HG02840 (cell line): ENCODE results near the gene NSUN2.
"Not testable (repeated sequence)": the region's sequence is repeated elsewhere in the genome, so short reads cannot be mapped to it uniquely, and the experiment has no call there.

ENCODE experiments used
- ATAC-seq: cut with Tn5 transposase; IDR thresholded peaks from one replicate; pipeline ENCODE4 v1.9.1; 2021; ENCODE audit warnings: mild to moderate bottlenecking, moderate library complexity, moderate number of reproducible peaks; ENCODE audit not compliant: unreplicated experiment, low FRiP score

The NSUN2 gene

DNA sequence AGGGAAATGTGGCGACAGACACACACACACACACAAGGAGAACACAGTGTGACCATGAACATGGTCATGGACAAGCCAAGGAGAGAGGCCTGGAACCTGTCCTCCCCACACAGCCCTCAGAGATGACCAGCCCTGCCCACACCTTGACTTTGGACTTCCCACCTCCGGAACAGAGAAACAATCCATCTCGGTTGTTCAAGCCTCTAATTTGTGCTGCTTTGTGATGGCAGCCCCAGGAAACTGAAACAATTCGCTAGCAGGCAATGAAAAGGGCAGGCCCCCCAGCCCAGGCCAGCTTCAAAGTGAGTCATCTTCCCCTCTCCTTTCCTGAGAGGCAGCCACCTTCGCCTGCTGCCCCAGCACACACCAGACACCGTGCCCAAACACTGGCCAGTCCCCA is 47.7 kb downstream of the NSUN2 start:
- no peak for ATAC-seq

DNA sequence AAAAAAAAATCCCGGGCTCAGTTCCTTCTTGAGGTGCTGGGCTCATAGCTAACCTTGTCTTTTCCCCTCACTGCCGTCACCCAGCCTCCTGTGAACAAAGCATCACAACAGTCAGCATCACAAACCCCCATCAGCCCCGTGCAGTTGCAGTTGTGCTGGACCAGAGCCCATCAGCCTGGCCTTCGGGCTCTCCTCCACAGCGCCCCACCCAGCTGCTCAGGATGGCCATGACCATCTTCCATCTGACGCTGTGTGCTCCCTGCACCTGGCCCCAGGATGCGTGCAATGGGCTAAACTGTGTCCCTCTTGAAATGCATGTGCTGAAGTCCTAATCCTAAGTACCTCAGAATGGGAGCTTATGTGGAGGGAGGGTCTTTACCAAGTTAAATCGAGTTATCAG is 48.1 kb downstream of the NSUN2 start:
- no peak for ATAC-seq

DNA sequence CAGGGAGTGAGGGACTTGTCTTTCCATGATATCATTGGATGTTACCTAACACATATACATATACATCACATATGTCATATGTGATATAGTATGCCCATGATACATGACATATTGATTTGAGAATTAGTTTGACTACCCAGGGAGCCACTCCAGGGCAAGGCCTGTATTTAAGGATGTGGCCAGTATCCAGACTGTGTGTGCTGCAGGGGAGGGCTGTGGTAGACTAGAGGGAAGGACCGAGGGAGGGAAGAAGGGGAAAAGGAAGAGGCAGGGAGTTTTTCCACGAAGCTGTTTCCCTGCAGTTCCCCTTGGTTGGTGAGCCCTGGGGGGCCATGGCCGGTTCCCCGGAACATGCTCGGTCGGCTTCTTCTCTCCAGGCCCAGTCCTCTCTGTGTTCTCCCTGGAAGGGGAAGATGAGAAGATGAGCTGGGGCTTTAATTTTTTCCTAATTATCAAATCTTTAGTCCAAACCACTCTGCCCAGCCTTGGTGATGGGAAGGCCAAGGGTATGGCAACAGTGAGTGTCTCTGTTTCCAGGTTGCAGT is 48.7 kb downstream of the NSUN2 start:
- no peak for ATAC-seq

DNA sequence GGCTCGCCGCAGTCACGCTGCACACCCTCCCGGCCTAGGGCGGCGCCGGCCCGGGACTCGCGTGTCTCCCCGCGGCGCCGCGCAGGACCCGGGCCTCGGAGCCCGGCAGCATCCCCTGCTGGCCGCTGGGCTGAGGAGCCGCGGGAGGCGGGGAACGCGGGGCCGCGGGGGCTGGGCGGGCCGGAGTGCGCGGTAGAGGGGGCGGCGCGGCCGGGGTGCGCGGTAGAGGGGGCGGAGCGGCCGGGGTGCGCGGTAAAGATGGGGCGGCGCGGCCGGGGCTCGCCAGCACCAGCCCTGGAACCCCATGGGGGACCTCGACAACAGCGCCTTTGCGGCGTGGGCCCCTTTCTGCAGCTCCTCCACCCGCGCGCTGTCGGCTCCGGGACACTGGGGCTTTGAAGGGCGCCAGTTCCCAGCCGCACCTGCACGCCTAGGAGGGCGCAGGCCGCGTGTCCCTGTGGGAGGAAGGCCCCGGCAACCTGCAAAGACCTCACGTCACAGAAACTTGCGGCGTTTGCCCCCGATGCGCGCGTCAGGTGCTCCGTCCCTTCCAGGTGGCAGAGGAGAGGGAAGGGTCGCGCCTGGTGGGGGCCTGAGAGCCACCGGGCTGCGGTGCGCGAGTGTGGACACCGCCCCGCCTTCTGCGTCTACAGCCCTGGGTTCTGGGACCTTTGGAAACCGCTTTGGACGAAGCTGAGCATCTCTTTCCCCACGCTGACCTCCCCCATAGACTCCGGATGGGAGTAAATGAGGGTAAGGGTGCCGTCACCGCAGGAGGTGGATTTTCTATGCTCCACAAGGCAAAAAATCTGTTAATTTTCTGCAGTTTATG is 49.6 kb downstream of the NSUN2 start:
- no peak for ATAC-seq

DNA sequence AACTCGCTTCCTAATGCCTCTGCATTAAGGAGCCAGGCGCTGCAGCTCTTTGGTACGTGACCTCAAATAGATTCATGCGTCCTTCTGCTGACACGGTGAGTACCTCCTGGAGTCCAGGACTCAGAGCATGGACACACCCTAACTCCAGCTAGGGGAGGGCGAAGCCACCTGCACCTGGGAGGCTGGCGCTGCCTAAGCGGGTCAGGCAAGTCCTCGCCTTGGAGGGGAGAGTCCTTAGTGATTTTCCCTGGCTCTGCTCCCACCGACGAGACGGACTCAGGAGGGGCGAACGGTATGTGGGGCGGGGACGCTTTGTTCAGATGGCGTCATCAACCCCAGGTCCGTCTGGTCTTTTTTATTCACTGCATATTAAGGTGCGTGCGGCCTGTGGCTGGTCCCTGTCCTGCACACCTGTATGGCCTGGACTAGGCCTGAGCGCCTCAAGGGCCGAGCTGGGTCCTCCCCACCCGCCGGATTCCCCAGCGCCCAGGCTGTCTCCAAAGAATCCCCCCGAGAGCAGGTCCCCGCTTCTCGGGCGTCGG is 50.3 kb downstream of the NSUN2 start:
- no peak for ATAC-seq

DNA sequence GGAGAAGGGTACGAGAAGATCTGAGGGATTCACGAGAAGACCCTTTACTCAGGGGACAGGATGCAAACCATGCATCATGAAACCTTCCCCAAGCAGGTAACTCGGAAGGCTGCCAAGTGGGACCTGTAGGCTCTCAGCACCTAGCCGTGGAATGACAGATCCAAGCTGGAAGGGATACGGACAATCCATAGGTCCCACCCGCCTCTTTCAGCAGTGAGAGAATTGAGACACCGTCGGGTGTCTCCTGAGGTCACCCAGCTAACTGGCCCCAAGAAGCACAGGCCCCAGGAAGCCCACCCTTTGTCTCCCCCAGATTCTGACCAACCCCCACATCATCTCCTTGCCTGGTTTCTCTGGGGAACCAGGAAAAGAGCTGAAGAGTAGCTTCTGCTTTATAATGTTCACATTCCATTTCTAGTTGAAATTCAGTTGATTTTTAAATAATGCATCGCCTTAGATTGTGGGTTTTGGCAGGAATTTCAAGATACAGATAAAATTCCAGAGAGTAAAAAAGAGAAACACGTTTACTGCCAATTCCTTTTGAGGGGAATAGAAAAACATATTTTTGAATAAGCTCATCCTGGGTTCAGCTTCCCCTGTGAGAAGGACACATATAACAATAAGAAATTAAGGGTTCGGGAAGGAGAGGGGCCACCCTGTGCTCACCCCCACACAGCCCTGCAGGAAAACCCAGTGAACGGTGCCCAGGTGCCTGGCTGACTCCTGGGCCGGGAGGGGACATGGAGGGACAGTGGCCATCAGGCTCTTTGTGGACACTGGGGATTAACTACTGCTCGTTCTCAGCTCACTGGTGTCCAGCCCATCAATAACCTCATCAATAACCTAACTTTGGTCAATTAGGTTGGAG is 51.1 kb downstream of the NSUN2 start:
- no peak for ATAC-seq

DNA sequence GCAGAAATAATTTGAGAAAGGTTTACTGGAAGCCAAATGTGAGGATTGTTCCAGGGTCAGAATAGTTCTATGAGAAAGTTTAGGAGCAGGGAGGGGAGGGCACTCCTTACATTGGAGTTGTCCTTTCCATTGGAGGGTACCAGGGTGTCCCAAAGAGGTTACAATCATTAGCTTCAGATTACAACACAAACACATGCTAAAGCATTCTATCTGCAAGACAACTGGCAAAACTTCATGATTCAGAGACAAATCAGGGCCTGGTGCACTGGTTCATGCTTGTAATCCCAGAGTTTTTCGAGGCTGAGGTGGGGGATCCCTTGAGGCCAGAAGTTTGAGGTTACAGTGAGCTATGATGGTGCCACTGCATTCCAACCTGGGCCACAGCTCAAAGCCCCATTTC is 51.8 kb downstream of the NSUN2 start:
- ATAC-seq = no peak

DNA sequence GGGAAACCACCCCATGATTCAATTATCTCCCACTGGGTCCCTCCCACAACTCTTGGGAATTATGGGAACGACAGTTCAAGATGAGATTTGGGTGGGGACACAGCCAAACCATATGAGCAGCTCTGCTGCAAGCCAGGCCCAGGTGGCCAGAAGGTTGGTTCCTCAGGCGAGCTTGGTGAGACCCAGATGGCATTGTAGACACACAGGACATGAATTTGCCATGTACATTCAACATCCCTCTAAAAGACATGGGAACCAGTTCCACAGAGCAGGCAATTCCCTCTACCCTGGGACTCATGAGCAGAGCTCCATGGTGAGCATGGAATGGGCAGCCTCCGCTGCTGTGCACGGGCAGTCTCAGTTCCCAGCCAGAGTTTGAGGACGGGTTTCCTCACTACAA is 53.3 kb downstream of the NSUN2 start:
- ATAC-seq = no peak

DNA sequence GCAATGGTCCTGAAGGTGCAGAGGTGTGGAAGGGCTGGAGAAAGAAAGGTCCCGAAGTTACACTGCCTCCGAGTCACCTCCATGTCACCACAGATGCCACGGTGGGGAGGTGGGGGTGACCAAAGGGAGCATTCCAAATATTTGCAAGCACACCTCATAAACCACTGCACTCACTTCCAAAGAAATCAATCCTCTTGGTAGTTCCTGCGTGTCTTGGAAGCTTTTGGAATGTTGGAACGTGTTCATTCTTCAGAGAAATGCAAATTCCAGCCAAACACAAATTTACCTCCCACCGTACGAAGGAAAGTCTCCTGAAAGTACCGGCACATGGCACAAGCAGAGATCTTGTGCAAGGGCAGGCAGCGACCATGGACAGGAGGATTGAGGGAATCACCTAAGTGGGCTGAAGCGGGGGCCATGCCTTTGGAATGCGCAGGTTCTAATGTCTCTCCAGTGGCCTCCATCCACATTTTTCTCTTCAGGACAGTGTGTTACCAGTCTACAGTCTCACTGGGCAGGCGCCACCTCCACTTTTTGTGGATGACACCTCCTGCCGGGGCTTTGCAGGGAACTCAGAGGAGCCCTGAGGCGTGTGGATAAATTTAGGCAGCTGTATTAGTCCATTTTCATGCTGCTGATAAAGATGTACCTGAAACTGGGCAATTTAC is 54.0 kb downstream of the NSUN2 start:
- ATAC-seq = no peak

DNA sequence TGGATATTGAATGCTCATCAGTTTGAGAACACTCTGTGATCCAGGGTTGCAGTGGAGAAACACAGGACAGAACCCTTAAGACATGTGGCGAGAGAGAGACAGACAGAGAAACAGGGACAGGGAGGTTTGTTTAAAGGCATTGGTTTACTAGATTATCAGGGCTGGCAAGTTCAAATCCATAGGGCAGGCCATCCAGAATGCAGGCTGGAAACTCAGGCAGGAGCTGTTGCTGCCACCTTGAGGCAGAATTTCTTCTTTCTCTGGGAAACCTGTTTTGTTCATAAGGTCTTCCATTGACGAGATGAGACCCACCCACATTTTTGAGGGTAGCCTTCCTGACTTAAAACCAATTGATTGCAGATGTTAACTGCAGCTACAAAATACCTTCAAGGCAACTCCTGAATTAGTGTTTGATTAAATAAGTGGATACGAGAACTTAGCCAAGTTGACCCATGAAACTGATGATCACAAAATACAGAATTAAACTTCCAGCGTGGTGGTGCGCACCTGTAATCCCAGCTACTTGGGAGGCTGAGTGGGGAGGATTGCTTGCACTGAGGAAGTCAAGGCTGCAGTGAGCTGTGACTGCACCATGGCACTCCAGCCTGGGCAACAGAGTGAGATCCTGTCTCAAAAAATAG is 55.9 kb downstream of the NSUN2 start:
- no peak for ATAC-seq

DNA sequence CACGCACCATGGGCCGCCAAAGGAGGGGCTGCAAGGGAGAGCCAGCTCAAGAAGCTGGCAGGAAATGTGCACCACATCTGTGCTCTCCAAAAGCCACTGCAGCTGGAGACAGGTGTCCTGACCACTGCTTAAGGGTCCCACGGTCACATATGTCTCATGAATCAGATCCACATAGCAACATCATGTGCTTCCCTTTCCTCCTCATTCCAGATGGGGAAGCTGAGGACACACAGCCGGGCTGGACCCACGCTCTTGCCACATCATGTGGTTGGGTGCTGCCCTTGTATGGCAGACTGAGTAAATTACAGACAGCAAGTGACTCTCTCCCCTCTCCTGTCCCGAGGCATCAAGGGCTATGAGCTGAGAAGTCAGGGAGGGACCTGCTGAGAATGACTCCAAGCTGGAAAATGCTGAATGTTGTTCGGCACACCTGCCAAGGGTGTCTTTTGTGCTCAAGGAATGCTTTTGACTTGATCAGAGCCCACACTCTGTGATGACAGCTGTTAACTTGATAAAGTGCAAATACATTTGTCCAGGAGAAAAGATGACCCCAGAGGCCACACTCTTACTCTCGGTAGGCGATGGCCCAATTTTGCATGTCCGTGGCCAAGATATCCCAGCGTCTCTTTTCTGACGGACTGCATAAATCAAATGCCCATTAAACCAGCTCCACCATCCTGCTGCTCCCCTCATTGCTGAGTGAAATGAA is 58.2 kb downstream of the NSUN2 start:
- no peak for ATAC-seq

DNA sequence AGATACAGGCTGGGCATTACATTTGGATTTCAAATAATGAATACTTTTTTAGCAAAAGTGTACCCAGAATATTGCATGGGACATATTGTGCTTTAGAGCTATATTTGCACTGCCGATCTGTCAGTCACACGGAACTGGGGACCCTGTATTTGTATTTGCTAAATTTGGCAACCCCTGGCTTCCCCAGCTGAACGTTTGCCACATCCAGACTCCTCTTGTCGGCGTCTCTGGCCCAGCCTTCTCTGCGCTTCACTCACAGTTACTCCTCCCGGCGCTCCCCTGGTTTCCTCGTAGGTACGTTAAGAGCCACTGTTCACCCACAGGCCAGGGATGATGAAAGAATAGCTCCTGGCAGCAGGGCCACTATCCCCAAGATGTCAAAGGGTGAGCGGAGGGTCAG is 58.7 kb downstream of the NSUN2 start:
- ATAC-seq = no peak

DNA sequence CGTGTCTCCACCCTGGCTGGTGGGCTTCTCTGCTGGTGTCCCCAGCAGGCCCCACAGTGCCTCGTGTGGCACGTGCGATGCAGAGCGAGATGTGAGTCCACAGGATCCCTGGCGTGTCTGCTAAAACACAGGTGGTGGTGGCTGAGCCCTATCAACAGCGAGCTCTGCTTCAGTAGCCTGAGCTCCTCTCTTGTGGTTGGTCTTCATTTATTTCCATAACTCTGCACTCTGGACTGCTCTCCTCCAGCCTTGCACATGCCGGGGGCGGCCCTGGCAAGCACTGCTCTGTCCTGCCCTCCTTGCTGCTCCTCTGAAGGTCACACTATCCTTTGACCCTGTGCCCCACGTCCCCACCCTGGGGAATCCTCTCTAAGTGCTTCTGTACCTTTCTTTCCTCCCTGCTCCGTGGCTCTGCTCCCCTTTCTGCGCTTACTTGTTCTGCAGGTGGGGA is 59.2 kb downstream of the NSUN2 start:
- ATAC-seq = no peak

DNA sequence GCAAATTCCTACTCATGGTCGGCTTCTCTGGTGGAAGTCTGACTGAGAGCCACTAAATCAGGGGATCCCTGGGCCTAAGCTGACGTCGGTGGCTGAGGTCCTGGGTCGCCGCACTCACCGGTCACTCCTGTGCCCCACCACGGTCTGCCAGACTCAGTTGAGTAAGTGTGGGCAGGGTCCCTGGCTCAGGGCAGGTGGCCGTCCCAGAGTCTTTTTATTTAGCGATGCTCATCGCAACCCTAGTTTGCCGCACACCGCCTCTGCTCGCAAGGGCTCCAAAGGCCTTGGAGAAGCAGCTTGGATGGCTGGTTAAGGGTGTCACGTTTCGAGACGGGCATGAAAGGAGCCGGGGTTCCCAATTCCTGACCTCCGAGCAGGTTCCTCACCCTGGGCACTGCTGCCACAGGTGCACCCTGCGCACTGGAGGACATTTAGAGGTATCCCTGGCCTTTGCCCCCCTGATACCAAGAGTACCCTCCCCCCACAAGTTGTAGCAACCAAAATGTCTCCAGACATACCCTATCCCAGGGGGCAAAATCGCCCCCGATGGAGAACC is 59.9 kb downstream of the NSUN2 start:
- no peak for ATAC-seq

DNA sequence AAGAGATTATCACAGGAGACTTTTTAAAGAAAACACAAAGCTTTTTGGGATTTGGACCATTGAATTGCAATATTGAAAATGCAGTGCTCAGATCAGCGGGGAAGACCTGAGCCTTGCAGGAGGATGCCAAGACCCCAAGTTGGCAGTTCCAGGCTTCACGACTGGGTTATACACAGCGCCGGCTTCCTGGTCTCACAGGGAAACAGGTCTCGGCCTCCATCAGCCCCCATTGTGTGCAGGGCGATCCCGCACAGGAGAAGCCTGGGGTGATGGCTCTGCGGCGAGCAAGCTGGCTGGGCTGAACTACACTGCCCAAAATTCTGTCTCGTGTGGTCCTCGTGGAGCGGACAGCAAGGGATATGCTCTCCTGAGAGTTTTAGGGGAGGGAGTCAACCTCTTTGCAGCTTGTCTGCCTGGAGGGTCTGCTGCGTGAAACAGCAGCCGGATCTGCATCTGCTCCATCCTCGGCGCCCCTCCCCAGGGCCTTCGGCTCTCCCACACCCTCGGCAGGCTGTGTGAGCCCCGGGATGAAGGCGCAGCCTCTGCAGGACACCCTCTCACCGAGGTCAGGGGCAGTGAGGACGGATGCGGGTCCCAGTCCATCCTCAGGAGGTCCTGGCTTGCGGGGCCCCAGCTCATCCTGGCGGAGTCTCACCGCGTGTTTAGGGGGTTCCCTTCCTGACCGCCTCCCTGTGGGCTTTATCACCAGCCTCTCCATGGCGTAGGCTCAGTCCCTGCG is 60.6 kb downstream of the NSUN2 start:
- no peak for ATAC-seq

DNA sequence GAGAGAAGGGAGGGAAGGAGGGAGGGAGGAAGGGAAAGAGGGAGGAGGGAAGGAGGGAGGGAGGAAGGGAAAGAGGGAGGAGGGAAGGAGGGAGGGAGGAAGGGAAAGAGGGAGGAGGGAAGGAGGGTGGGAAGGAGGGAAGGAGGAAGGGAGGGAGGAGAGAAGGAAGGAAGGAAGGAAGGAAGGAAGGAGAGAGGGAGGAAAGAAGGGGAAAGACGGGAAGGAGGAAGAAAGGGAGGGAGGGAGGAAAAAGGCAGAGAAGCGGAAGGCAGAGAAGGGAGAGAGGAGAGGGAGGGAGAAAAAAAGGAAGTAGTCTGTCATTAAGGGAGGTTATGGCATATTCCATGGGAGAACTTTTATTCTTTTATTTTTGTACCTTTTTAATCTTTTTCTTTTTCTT is 61.2 kb downstream of the NSUN2 start:
- ATAC-seq = not testable (repeated sequence)

DNA sequence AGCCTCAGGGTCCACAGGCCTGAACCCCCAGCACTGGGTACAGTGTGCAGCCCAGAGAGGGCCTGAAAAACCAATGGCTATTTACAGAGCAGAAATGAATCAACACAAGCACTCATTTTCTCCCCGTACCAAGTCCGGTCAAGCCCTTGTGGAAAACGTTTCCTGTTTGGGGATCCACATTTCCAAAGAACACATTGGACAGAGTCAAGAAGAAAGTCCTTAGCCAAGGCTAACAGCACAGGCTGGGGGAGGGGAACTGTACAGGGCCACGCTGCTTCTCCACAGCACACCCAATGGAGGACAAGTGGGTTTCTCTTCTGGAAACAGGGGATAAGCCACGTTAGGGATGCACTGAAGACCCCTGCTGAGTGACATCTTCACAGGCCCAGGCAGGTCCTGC is 62.3 kb downstream of the NSUN2 start:
- ATAC-seq = no peak

DNA sequence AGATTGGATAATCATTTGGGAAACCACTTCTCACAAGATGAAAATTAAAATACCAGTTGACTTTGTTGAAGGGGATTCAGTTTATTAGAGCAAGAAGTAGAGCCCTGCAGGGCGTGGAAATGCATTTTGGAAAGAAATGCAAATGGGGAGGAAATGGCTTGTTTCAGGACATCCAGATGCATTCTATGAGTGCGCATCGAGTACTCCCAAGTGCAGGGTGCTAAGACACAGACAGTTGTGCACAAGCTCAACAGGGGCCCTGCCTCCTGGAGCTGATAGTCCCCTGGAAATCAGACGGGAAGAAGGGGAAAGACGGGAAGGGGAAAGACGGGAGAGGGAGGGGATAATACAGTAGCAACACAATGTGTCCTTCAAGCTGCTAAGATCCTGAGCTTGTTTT is 64.0 kb downstream of the NSUN2 start:
- no peak for ATAC-seq
